PFSK-1 (cell line): ENCODE results near the gene PTBP3.

Experiments
- FOXP2 ChIP-seq: optimal IDR thresholded peaks from 2 replicates; pipeline ENCODE3; 2011; ENCODE audit warnings: borderline replicate concordance, control low read depth, inconsistent platforms; ENCODE audit not compliant: insufficient read depth; ENCODE audit errors: extremely low read length, extremely low read depth
- TAF1 ChIP-seq: IDR thresholded peaks from 2 replicates; pipeline ENCODE4 v1.6.1; 2012; ENCODE audit warnings: low read length, control low read depth, borderline replicate concordance; ENCODE audit not compliant: insufficient read depth

DNA sequence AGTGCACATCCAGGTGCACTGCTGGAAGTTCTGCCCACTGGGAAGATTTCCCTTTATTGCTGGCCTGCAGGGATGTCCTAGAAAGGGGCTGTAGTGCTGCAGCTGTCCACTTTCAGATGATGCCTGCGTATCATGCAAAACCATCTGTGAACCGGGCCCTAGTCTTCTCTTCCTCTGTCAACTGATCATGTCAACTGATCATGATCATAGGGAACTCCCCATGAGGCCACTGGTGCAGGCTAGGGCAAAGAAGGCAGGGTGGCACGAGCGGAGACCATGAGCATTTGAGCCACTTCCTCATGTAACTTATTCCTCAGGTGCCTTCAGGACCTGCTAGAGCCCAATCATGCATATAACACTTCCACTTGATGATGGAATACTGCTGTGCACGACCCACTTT, 41.9 kb upstream of the PTBP3 start:
- no peak for TF ChIP-seq FOXP2
- no peak for TF ChIP-seq TAF1
